ENCODE measurements around the gene TGIF2.

- TF ChIP-seq POLR2A (IDR thresholded peaks at IDR 0.05) (no peak), CTCF (IDR thresholded peaks at IDR 0.05) (no peak)
These were observed 26.0 kb upstream of the TGIF2 start for GRCh38 chr20:36547186-36548005.

Measured in right lobe of liver (tissue), 4 donors.